ENCODE results near the gene PLEKHO2.
"Not testable (repeated sequence)": the region's sequence is repeated elsewhere in the genome, so short reads cannot be mapped to it uniquely, and the experiment has no call there.

PLEKHO2 gene, protein sequence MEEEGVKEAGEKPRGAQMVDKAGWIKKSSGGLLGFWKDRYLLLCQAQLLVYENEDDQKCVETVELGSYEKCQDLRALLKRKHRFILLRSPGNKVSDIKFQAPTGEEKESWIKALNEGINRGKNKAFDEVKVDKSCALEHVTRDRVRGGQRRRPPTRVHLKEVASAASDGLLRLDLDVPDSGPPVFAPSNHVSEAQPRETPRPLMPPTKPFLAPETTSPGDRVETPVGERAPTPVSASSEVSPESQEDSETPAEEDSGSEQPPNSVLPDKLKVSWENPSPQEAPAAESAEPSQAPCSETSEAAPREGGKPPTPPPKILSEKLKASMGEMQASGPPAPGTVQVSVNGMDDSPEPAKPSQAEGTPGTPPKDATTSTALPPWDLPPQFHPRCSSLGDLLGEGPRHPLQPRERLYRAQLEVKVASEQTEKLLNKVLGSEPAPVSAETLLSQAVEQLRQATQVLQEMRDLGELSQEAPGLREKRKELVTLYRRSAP

DNA sequence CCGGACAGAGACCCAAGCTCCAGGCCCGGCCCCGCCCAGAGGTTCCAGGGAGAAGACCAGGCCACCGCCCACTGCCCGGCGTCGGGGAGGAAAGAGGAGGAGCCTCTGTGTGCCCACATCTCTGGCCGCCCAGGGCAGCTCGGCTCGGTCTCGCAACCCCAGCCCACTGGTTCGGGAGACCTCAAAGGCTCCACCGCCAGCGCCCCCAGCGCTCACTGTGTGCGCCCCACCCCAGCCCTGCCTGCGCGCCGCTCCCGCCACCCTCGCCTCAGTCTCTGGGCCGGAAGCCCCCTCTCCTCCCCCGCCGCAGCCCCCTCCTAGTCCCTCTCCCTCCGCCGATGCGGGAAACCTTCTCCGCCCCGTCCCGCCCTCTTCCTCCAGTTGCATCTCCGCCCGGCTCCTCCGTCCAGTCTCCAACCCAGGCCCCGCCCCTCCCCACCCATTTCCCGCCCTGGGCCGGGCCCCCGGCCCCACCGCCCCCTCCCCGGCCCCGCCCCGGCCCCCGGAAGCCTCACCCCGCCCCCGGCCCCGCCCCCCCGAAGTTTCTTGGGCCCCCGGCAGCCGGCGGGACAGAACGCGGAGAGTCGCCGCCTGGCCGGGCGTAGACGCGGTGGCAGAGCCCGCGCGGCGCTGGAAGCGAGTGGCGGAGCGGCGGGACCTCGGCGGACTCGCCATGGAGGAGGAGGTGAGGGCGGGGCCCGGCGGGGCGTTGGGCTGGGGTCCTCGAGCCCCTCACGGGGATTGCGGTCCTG, at the start of gene PLEKHO2:
Gene PLEKHO2, plus strand, starts transcription at position 572 of the 752 bp plus-strand sequence. Its CDS starts 102 bp downstream, at position 674.
- DNase-seq: peak; percentile 83

DNA sequence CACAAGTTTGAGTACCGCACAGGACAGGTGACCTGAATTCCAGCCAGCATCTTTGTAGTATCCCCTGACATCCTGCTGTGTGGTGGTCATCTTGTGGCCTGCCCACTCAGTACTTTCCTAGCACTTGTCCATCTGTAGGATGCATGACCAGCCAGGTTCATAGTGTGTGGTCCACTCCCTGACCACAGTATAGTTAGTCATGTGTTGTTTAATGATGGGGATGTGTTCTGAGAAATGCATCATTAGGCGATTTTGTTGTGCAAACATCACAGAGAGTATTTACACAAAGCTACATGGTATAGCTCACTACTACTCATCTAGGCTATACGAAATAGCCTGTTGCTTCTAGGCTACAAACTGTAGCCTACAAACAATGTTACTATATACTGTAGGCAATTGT, 49.4 kb upstream of the PLEKHO2 start:
- DNase-seq: no peak

DNA sequence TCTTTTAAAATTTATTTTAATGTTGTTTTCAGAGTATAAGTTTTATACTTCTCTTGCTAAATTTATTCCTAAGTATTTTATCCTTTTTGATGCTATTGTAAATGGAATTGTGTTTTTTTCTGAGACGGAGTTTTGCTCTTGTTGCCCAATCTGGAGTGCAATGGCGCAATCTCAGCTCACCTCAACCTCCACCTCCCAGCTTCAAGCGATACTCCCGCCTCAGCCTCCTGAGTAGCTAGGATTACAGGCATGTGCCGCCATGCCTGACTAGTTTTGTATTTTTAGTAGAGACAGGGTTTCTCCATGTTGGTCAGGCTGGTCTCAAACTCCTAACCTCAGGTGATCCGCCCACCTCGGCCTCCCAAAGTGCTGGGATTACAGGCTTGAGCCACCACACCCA, 46.4 kb upstream of the PLEKHO2 start:
- DNase-seq: not testable (repeated sequence)

DNA sequence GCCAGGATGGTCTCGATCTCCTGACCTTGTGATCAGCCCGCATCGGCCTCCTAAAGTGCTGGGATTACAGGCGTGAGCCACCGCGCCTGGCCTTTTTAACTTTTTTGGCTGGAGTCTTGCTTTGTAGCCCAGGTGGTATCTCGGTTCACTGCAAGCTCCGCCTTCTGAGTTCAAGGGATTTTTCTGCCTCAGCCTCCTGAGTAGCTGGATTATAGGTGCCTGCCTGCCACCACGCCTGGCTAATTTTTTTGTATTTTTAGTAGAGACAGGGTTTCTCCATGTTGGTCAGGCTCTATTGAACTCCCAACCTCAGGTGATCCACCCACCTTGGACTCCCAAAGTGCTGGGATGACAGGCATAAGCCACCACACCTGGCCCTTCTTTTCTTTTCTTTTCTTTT, 45.8 kb upstream of the PLEKHO2 start:
- not testable (repeated sequence) for DNase-seq

DNA sequence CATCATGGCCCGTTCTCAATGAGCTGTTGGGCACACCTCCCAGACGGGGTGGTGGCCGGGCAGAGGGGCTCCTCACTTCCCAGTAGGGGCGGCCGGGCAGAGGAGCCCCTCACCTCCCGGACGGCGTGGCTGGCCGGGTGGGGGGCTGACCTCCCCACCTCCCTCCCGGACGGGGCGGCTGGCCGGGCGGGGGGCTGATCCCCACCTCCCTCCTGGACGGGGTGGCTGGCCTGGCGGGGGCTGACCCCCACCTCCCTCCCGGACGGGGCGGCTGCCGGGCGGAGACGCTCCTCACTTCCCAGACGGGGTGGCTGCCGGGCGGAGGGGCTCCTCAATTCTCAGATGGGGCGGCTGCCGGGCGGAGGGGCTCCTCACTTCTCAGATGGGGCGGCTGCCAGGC, 42.8 kb upstream of the PLEKHO2 start:
- not testable (repeated sequence) for DNase-seq

DNA sequence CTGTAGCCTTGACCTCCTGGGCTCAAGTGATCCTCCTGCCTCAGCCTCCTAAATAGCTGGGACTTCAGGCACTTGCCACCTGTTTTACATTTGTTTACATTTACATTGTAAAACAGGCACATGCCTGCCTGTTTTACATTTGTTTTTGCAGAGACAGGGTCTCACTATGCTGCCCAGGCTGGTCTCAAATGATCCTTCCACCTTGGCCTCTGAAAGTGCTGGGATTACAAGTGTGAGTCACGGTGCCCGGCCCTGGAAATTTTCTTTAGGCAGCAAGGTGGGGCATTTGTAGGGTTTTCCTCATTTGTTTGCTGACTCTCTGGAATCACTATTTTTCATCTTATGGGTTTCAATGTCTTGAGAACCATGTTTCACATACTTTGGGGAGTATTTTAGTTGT, 41.2 kb upstream of the PLEKHO2 start:
- DNase-seq: no peak

DNA sequence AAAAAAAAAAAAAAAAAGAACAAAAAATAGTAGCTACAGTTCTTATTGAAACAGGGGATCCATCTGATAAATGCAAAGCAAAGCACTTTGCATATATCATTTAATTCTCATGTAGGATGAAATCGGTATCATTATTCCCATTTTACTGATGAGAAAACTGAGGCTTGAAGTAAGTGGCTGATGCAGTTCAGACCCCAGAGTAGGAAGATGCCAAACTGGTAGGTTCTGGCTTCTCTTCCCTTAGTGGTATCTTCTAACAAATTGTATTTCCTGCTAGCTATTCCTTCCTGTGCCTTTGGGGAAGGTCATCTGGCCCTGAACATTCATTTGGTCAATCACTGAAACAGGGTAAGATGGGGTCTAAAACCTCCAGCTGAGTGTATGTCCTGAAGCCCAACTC, 38.2 kb upstream of the PLEKHO2 start:
- DNase-seq: no peak

DNA sequence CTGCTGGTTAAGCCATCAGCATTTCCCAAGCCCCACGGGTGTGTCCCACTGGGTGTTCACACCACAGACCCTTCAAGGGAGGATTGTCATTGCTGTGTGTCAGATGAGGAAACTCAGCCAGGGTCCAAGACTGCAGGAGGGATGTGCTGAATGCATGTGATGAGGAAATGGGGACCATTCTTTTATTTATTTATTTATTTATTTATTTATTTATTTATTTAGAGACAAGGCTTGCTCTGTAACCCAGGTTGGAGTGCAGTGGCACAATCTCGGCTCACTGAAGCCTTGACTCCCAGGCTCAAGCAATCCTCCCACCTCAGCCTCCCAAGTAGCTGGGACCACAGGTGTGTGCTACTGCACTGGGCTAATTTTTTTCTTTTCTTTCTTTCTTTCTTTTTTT, 37.1 kb upstream of the PLEKHO2 start:
- no peak for DNase-seq

DNA sequence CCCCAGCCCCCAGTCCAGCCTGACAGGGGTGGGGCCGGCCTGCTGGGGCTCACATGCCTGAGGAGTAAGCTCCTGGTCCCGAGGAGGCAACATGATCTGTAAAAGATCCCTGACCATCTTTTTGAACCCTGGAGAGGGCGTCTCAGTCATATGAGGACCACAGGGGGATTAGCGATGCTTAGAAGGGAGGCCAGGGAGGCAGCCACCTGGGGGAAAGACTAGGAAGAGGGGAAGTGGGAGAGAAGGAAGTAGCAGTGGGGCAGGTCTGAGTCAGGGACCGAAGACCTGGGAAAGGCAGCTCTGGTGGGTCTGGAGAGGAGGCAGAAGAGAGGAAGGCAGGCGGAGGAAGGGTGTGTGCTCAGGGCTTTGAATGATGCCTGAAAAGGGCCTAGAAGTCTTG, 35.2 kb upstream of the PLEKHO2 start:
- DNase-seq: no peak

DNA sequence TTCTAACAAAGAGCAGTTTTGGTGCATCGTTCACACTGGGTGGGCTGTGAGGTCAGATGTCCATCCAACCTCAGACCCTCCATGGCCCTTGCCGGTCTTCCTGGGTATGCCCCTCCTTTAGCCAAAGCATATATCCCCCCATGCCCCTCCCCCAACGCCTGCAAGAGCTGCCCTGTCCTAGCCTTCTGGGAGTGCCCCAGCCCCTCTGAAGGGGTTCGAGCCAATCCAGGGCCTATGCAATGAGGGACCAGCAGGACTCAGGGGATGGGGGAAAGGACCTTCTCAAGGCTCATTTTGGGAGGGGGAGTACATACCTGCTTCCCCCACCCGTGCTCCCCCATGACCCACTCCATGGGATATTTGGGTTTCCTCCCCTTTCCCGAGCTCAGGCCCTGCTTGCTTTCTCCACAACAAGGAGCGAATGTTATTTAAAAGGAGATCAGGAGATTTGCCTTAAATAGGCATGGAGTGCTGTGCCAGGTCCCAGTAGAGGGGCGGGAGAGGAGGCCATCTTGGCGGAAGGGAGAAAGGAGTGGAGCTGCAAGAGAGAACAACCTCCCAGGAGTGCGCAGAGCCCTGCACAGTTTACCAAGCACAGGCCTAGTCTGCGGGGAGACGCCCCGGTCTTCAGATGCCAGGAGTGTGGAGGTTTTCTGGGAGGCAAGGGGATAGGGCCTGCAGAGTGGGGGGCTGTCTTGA, 34.5 kb upstream of the PLEKHO2 start:
- no peak for DNase-seq

DNA sequence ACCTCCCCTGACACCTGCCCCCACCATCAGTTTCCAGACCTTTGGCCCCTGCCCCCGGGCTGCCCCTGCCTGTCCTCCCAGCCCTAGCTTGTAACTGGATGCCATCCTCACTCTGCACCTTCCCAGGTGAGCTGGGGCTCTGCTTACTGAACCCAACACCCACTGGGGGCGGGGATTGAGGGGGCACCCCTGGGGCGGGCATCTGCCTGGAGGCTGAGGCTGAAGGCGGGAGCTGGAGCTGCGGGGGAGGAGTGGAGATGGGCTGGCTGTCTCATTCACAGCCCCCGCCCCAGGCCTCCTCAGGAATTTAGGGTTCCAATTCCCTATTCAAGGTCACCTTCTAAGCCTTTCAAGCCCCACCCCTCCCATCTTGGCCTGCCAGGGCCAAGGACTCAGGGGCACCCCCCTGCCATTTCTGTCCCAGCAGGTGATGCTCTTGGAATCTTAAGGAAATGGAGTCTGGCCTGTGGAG, 33.9 kb upstream of the PLEKHO2 start:
- DNase-seq: no peak

DNA sequence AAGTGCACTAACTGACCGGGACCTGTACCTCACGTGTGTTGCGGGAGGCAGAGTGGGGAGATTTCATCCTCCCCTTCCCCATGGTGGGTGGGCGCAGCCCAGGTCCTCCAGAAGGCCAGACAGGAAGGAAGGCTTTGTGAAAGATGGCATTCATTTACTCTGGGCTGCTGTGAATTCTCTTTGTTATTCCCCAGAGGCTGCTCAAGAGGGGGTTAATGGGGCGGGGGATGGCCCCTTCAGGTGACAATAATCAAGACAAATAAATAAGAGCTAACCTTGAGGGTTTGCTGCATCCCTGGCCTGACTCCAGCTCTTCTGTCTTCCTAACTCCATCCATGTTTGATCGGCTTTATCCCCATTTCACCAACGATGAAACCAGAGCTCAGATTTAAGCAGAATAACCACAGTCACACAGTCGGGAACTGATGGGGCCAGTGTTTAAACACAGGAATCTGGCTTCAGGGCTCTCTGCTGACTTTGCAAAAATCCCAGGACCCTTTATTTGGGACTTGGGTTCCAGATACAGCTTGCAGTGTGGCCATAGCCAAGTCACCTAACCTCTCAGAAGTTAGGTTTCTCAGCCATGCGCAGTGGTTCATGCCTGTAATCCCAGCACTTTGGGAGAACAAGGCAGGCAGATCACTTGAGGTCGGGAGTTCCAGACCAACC, 32.8 kb upstream of the PLEKHO2 start:
- no peak for DNase-seq

DNA sequence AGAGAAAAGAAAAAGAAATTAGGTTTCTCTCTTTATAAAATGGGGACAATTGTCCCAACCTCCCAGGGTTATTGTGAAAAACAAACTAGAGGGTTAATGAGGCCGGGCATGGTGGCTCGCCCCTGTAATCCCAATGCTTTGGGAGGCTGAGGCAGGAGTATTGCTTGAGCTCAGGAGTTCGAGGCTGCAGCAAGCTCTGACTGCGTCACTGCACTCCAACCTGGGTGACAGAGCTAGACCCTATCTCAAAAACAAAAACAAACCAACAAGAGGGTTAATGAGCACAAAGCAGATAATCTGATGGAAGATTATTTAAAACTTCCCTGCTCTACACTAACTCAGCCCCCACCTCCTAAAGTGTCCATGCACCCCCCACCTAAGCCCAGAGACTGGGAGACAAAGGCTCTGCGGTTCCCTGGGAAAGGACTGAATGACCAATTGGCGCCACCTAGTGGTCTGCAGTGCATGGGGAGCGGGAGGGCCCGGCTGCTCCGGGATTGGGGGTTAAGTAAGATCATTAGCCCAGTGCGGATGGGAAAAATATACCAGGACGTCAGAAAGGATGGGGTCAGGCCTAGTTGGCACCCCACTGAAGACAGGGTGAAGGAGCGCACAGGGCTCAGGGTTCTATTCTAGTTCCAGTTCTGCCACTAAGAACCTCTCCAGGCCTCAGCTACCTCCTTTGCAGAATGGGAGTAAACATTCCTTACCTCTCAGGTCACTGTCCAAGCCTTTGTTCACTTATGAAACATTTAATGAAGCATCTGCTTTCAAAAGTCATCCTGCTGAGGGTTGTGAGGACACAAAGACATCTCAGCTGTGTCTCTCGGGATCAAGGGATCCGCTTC, 31.8 kb upstream of the PLEKHO2 start:
- DNase-seq: peak; percentile 17

DNA sequence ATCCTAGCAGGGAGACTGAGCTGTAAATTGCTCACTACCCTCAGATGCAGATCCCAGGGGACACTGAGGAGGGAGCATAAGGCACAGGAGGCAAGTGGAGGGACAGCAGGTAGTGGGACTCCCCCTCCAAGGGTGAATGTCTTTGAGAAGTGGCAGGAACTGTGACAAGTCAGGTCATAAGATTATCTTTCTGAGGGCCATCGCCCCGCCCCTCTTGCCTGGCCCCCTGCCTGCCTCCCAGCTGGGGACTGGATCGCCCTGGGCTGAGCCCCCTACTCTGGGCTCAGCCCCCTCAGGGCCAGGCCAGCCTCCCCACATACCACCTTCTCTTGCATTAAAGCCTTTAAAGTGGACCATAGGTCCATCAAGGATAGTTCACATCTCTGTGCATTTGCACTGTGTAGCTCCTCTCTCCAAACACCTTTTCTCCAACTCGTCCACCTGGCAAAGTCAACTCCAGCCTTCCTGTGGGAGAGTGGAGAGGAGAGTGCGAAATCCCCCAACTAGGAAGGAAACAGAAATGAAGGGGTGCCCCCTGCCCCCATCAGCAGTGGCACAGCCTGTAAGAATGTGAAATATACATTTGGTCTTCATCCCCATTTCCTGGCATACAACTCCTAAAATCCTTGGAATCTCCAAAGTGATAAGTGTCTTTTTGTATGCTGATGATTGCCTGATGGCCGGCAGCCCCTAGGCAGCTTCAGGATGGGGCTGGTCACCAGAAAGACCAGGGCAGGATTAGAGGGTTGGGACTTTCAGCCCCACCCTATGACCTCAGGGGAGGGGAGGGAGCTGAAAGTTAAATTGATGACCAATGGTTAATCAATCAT, 31.0 kb upstream of the PLEKHO2 start:
- DNase-seq: no peak

DNA sequence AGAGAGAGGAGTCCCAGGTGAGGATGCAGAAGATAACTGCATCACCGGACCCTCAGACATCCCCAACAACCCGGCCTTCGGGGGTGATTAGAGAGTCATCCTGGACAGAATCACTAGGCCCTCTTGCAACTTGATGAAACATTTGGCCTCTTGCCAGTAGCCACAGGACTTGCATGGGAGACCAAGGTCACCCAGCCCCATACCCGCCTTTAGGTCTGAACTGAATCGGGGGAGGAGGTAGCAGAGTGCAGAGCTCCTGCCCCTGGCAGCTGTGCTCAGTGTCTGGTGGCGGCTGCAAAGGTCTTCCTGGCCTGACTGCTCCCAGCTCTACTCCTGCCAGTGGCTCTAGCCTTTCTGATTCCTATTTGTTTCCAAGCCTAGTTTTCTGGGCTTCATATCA, 28.6 kb upstream of the PLEKHO2 start:
- no peak for DNase-seq

DNA sequence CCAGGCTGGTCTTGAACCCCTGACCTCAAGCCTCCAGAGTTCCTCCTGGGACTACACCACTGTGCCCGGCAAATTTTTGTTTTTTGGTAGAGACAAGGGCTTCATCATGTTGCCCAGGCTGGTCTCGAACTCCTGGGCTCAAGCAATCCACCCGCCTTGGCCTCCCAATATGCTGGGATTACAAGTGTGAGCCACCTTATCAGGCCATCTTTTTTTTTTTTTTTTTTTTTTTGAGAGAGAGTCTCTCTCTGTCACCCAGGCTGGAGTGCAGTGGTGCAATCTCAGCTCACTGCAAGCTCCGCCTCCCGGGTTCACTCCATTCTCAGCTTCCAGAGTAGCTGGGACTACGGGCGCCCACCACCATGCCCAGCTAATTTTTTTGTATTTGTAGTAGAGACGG, 27.4 kb upstream of the PLEKHO2 start:
- not testable (repeated sequence) for DNase-seq

DNA sequence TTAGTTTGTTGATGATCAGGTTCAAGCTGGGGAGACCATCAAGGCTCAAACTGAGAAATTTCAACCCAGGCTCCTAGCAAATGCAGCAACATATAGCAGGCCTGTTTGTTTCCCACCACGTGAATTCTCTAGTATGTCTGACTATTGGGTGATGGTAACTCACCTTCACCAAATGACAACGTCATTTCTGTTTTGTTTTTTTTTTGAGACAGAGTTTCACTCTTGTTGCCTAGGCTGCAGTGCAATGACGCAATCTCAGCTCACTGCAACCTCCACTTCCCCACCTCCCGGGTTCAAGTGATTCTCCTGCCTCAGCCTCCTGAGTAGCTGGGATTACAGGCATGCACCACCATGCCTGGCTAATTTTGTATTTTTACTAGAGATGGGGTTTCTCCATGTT, 26.8 kb upstream of the PLEKHO2 start:
- DNase-seq: not testable (repeated sequence)

DNA sequence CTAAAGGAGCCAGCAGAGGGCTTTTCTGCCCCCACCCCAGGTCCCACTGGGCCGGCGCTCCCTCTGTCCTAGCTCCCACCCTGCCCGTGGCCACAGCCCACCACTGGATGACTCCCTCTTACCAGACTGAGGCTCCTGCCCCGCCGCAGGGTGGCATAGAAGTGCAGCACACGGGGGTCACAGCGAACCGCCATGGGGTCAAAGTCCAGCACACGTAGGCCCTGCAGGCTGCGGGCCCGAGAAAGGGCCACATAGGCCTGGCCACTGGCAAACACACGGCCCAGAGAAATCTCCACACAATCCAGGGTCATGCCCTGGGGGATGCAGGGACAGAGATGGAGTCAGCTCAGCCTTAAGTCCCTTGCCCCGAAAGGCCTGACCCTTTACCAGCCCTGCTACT, 25.3 kb upstream of the PLEKHO2 start:
- no peak for DNase-seq

DNA sequence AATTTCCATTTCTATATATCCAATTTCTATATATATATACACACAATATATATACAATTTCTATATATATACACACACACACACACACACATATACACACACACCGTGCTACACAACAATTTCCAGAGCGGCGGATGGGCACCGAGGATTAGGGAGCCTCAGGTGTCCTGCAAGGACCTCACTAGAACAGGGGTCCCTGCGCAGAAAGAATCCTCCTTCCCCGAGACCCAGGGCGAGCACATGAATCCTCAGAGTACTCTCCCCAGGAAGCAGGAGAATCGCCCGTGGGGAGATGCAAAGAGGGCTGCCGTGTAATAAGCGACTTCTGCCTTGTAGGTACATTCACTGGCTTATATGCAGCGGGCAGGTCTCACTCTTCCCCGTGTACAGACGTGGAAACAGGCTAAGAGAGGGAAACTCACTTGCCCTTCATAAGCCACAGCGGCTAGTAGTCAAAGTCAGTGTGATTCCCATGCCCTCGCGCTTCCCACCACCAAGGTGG, 16.7 kb upstream of the PLEKHO2 start:
- DNase-seq: no peak

DNA sequence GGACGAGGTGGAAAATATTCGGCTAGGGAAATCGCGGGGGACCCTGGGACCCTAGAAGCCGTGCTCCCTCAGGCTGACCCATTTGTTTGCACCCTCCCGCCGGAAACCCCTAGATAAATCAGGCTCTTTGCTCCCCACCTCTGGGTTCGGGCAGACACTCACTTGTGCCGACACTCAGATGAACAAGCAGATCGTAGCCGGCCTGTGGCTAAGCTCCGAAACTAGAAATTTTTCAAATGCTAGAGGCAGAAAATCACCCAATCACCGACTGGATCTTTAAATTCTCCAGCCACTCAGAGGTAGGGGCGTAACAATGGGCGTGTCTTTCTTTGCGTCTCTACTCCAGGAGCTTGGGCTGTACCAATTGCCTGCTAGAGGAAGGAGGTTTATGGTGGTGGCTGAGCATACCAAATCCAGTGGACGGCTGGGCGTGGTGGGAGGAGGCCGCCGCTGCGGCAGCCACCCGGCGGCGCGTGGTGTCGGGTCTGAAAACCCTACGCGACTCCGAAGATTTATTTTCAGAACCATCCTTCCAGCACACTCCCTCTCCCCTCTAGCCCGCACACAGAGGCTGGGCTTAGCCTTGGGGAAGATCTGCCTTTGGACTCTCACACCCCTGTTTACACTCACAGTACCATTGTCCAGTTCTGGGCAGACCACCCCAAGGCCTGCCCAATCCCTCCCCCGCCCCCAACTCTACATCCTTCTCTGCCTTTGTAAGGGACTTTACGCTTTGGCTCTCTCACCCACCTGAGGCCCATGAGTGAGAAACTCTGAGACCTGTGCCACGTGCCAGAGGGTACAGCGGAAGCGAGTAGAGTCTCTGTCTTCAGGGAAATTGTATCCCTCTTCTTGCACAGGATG, 16.1 kb upstream of the PLEKHO2 start, which contains the start of gene PIF1:
Gene PIF1, minus strand, starts transcription at position 217 of the 864 bp plus-strand sequence. CDS start 1,312 bp downstream, outside the sequence.
- peak; percentile 94 for DNase-seq
